Measurements from ENCODE around the gene RGS10.
"Not testable (repeated sequence)": the region's sequence is repeated elsewhere in the genome, so short reads cannot be mapped to it uniquely, and the experiment has no call there.

The RGS10 gene

GRCh38 chr10:119528663-119529237 lies 13.8 kb downstream of the RGS10 start:
- not testable (repeated sequence) for H3K27me3 Mint-ChIP-seq, H3K27ac Mint-ChIP-seq, DNase-seq

GRCh38 chr10:119526621-119527592 lies 15.6 kb downstream of the RGS10 start:
- peak overlapping the region; percentile 73 to 91 for H3K27ac Mint-ChIP-seq
- no peaks in the 10 kb centered on the region for H3K9me3 Mint-ChIP-seq
- ATAC-seq (peak; percentile 78), DNase-seq (no peak)
- no peaks in the 10 kb centered on the region for H3K27me3 Mint-ChIP-seq
- peak overlapping the region; percentile 33 to 61 for H3K4me3 Mint-ChIP-seq
- H3K4me1 Mint-ChIP-seq, result peaks cover 96% of the 10 kb centered on the region

More at GRCh38 chr10:119528663-119529237, 13.8 kb downstream of the RGS10 start:
- ATAC-seq, H3K4me3 Mint-ChIP-seq, H3K9me3 Mint-ChIP-seq: not testable (repeated sequence)
- peaks cover 95% of the 10 kb centered on the region for H3K4me1 Mint-ChIP-seq

DNA sequence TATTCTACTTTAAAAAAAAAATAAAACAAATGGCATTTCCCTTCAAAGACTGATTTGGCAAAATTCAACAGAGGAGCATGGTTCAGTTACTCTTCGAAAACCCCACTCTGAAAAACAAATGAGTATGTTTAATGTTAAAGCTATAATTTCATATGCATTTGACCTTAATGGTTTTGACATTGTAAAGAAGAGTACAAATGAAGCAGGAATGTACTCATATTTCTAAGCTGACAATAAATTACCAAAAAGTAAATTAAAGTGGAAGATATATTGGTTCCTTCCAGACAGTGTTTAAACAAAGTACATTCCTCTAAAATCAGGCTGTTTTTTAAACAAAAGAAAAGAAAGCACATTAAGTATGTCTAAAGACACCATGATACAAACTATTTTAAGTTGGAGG lies 16.4 kb downstream of the RGS10 start:
- no peak for ATAC-seq
- H3K4me1 Mint-ChIP-seq, result peaks cover 96% of the 10 kb centered on the region
- no peak for DNase-seq
- no peak overlapping the region for H3K27ac Mint-ChIP-seq
- no peaks in the 10 kb centered on the region for H3K9me3 Mint-ChIP-seq
- H3K4me3 Mint-ChIP-seq, result no peak overlapping the region
- no peaks in the 10 kb centered on the region for H3K27me3 Mint-ChIP-seq

DNA sequence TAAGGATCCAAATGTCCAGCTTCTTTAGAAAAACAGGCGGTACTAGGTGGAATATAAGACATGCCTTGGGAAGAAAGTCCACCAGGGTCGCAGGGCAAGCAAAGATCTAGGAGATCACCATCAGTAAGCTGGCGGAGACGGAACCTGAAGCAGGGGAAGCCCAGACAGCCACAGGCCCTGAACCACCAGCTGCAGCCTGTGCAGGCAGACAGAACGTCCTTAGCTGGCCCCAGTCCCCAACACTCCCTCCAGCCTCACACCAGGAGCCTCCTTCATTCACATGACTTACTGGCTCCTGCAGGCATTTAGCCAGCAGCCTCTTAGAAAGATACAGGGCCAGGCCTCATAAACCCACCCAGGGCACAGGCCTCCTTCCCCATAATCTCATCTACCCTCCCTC lies 17.4 kb downstream of the RGS10 start:
- no peaks in the 10 kb centered on the region for H3K9me3 Mint-ChIP-seq
- H3K4me3 Mint-ChIP-seq, result no peak overlapping the region
- DNase-seq, result no peak
- no peaks in the 10 kb centered on the region for H3K27me3 Mint-ChIP-seq
- no peak for ATAC-seq
- H3K27ac Mint-ChIP-seq, result no peak overlapping the region
- H3K4me1 Mint-ChIP-seq, result peaks cover 96% of the 10 kb centered on the region

- Mint-ChIP-seq H3K27me3 (no peaks in the 10 kb centered on the region), H3K4me1 (peaks cover 96% of the 10 kb centered on the region), H3K27ac (no peak overlapping the region), H3K4me3 (no peak overlapping the region), H3K9me3 (no peaks in the 10 kb centered on the region)
- DNase-seq (no peak), ATAC-seq (no peak)
Measured at GRCh38 chr10:119524720-119525070, 17.8 kb downstream of the RGS10 start.

DNA sequence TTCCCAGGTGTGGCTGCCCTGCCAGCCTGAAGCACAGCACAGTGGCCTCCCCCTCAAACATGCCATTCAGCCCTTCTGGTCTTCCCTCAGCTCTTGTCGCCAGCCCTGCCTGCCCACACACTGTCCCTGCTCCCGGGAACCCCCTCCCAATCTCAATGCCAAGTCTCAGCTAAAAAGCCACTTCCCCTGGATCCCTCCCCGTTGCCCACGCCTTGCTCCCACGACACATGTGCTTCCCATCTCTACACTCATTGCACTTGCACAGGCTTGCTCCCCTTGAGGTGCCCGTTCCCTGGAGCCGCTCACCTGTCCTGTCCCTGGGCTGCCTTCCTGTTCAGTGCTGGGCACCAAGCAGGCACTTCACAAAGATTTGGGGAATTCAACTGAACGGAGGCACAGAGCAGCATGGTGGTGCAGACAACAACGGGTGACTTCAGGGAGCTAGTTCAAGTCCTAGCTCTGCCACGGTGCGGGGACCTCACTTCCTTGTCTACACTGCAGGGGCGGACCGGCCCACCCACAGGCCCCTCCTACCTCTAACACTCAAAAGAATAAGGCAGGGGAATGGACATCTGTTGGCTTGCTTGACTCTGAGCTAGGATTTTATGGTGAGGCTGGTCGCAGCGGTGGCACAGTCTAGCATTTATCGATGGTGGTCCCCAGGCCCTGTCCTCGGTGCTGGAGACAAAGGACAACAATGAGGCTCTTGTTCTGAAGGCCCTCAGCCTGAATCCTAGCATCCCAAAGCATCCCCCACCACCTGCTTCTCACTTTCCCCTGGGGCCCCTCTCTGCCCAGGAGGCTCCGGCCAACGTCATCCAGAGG lies 18.4 kb downstream of the RGS10 start:
- ATAC-seq (peak; percentile 39), DNase-seq (no peak)
- H3K9me3 Mint-ChIP-seq, result no peaks in the 10 kb centered on the region
- peak overlapping the region in 1 of 2 donors; percentile 38 for H3K4me3 Mint-ChIP-seq
- peaks cover 96% of the 10 kb centered on the region for H3K4me1 Mint-ChIP-seq
- H3K27ac Mint-ChIP-seq, result peak overlapping the region; percentile 30 to 60
- H3K27me3 Mint-ChIP-seq, result no peaks in the 10 kb centered on the region

DNA sequence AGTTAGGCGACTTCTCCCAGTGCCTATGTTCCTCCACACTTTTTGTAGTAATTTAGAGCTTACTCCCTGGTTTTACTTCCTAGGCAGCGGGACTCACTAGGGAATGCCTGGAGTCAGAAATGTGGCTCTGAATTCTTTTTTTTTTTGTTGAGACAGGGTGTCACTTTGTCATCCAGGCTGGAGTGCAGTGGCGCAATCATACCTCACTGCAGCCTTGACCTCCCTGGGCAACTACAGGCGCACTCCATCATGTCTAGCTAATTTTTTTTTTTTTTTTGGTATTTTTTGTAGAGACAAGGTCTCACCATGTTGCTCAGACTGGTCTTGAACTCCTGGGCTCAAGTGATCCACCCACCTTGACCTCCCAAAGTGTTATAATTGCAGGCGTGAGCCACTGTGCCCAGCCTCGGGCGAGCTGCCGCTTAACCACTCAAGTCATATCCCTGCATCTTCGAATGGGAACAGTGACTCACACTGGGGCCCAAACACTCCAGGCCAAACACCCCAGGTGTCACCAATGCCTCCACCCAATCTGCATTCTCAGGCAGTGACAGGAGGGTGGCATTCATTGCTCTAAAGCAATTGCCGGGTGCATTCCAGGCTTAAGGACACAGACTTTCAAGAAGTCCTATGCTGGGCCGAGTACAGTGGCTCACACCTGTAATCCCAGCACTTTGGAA lies 19.6 kb downstream of the RGS10 start:
- ATAC-seq, result peak; percentile 41
- H3K4me1 Mint-ChIP-seq, result peaks cover 100% of the 10 kb centered on the region

GRCh38 chr10:119521443-119522204 lies 20.9 kb downstream of the RGS10 start:
- no peak for ATAC-seq
- Mint-ChIP-seq H3K4me3 (no peak overlapping the region), H3K27ac (peak overlapping the region; percentile 60 to 65), H3K27me3 (no peaks in the 10 kb centered on the region), H3K4me1 (peaks cover 100% of the 10 kb centered on the region), H3K9me3 (no peaks in the 10 kb centered on the region)
- DNase-seq, result no peak

More for the DNA sequence above, 19.6 kb downstream of the RGS10 start:
- no peaks in the 10 kb centered on the region for H3K27me3 Mint-ChIP-seq
- no peak overlapping the region for H3K4me3 Mint-ChIP-seq
- H3K9me3 Mint-ChIP-seq, result no peaks in the 10 kb centered on the region
- no peak for DNase-seq
- peak overlapping the region; percentile 72 to 92 for H3K27ac Mint-ChIP-seq

GRCh38 chr10:119520283-119520682 lies 22.2 kb downstream of the RGS10 start:
- DNase-seq (no peak), ATAC-seq (no peak)
- peak overlapping the region; percentile 19 to 66 for H3K27ac Mint-ChIP-seq
- peak overlapping the region in 1 of 2 donors; percentile 6 for H3K4me3 Mint-ChIP-seq
- H3K9me3 Mint-ChIP-seq, result no peaks in the 10 kb centered on the region
- peaks cover 100% of the 10 kb centered on the region for H3K4me1 Mint-ChIP-seq
- no peaks in the 10 kb centered on the region for H3K27me3 Mint-ChIP-seq

- no peaks in the 10 kb centered on the region for H3K9me3 Mint-ChIP-seq
- H3K27ac Mint-ChIP-seq, result peak overlapping the region; percentile 70 to 96
- DNase-seq (no peak), ATAC-seq (no peak)
- no peaks in the 10 kb centered on the region for H3K27me3 Mint-ChIP-seq
- H3K4me1 Mint-ChIP-seq, result peaks cover 100% of the 10 kb centered on the region
- H3K4me3 Mint-ChIP-seq, result peak overlapping the region; percentile 71 to 73
Measured at GRCh38 chr10:119518936-119519335, 23.6 kb downstream of the RGS10 start.

DNA sequence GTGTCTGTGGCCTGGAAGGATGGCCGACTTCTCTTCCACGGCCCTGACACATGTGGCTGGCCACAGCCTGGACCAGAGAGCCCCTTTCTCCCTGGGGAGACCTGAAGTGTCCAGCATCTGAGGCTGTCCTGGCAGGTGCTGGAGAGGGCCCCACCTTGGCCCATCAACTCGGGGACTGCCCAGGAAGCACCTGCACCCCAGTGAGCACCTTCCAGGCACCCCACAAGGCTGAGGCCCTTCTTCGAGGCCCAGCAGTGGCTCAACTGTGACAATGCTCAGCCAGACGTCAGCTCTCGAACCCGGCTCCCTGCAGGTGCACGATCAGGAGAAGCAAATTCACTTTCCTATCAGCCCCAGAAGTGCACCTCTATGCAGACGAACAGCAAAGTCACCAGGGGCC lies 24.3 kb downstream of the RGS10 start:
- ATAC-seq, result no peak
- no peaks in the 10 kb centered on the region for H3K27me3 Mint-ChIP-seq
- H3K9me3 Mint-ChIP-seq, result no peaks in the 10 kb centered on the region
- peak overlapping the region; percentile 91 to 96 for H3K27ac Mint-ChIP-seq
- peak overlapping the region; percentile 71 to 73 for H3K4me3 Mint-ChIP-seq
- no peak for DNase-seq
- H3K4me1 Mint-ChIP-seq, result peaks cover 100% of the 10 kb centered on the region

DNA sequence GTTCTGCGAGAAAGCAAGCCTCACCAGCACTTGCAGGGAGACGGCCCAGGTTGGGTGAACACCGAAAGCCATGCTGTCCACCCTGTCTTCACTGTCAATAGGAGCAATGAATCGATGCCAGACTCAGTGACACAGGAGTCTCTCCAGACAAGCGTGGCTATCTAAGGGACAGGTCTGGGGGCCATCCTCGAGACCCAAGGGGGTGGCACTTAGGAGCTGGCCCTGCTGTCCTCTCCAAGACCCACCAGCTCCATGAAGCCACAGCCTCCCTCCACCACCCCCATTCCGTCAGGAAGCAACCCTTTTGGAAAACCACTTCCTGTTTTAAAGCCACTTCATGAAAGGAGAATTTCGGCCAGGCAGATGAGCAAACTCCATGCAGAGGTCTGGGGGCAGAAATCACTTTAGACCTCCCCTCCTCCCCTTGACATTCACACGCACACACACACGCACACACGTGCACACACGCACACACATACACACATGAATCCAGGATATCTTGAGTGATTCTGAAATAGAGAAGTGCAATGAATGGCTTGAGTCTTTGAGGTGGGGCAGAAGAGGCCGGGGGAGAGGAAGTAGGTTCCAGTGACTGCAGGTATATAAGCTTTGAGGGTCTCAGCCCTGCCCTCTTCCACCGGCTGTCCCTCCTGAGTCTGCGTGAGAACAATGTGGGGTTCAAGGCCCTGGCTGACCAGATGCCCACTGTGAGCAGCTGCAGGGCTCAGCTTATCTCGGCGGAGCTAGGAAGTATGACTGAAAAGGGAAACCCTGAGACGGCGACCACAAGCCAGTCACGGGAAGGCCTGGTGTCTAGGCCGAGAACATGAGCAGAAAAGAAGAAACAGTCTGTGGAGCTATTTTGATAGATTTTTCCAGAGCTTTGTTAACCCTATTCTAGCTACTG lies 25.0 kb downstream of the RGS10 start:
- Mint-ChIP-seq H3K4me3 (peak overlapping the region; percentile 71 to 73), H3K27ac (peak overlapping the region; percentile 88 to 96), H3K9me3 (no peaks in the 10 kb centered on the region), H3K27me3 (no peaks in the 10 kb centered on the region), H3K4me1 (peaks cover 100% of the 10 kb centered on the region)
- peak; percentile 70 for ATAC-seq
- peak; percentile 62 to 68 for DNase-seq

GRCh38 chr10:119516381-119517234 lies 25.9 kb downstream of the RGS10 start:
- H3K27ac Mint-ChIP-seq, result peak overlapping the region; percentile 72 to 96
- H3K9me3 Mint-ChIP-seq, result no peaks in the 10 kb centered on the region
- DNase-seq (peak; percentile 62 to 81), ATAC-seq (peak; percentile 91)
- H3K4me1 Mint-ChIP-seq, result peaks cover 100% of the 10 kb centered on the region
- peak overlapping the region; percentile 71 to 73 for H3K4me3 Mint-ChIP-seq
- no peaks in the 10 kb centered on the region for H3K27me3 Mint-ChIP-seq
